ENCODE measurements around the gene KLF12.

The KLF12 gene

GRCh38 chr13:74134221-74134776 lies at the start of gene KLF12:
TSS of gene KLF12 (minus strand) at chr13:74134404.
- peak within 1 kb of the TSS; percentile 92 for H3K4me3 ChIP-seq (ENCODE audit: low read depth, low read length)
- no peak for TF ChIP-seq CTCF (IDR thresholded peaks at IDR 0.05; ENCODE audit: low read depth, low read length, missing control alignments)
- peak; percentile 90 for DNase-seq (ENCODE audit: low read depth)

GRCh38 chr13:74182491-74182890 lies 48.3 kb upstream of the KLF12 start:
- H3K4me3 ChIP-seq (ENCODE audit: low read depth, low read length), result no peak overlapping the region
- no peak for DNase-seq (ENCODE audit: low read depth)
- no peak for TF ChIP-seq CTCF (IDR thresholded peaks at IDR 0.05; ENCODE audit: low read depth, low read length, missing control alignments)

- no peak overlapping the region for H3K4me3 ChIP-seq (ENCODE audit: low read depth, low read length)
- no peak for TF ChIP-seq CTCF (IDR thresholded peaks at IDR 0.05; ENCODE audit: low read depth, low read length, missing control alignments)
- no peak for DNase-seq (ENCODE audit: low read depth)
Observed at GRCh38 chr13:74174810-74175209, 40.6 kb upstream of the KLF12 start.

- no peak for TF ChIP-seq CTCF (IDR thresholded peaks at IDR 0.05; ENCODE audit: low read depth, low read length, missing control alignments)
- no peak overlapping the region for H3K4me3 ChIP-seq (ENCODE audit: low read depth, low read length)
Observed at GRCh38 chr13:74173822-74174221, 39.6 kb upstream of the KLF12 start.

GRCh38 chr13:74171641-74172040 lies 37.4 kb upstream of the KLF12 start:
- no peak for DNase-seq (ENCODE audit: low read depth)
- TF ChIP-seq CTCF (IDR thresholded peaks at IDR 0.05; ENCODE audit: low read depth, low read length, missing control alignments), result no peak
- H3K4me3 ChIP-seq (ENCODE audit: low read depth, low read length), result no peak overlapping the region

More at GRCh38 chr13:74173822-74174221, 39.6 kb upstream of the KLF12 start:
- no peak for DNase-seq (ENCODE audit: low read depth)

GRCh38 chr13:74169676-74170075 lies 35.5 kb upstream of the KLF12 start:
- no peak for TF ChIP-seq CTCF (IDR thresholded peaks at IDR 0.05; ENCODE audit: low read depth, low read length, missing control alignments)
- no peak for DNase-seq (ENCODE audit: low read depth)
- no peak overlapping the region for H3K4me3 ChIP-seq (ENCODE audit: low read depth, low read length)

GRCh38 chr13:74168263-74168675 lies 34.1 kb upstream of the KLF12 start:
- no peak for DNase-seq (ENCODE audit: low read depth)
- TF ChIP-seq CTCF (IDR thresholded peaks at IDR 0.05; ENCODE audit: low read depth, low read length, missing control alignments), result no peak
- H3K4me3 ChIP-seq (ENCODE audit: low read depth, low read length), result no peak overlapping the region

All from GM12864 (cell line).